Stimulated activated CD4-positive, alpha-beta T cell treated with anti-CD3 and anti-CD28 coated beads, Interleukin-15, amount 100 ng/mL, for 24 hours (primary cell): Measurements from ENCODE around the gene SPRED3.
A peak's percentile ranks its signal among the peaks of the same experiment; 100 is the strongest.
"Not testable (repeated sequence)": the region's sequence is repeated elsewhere in the genome, so short reads cannot be mapped to it uniquely, and the experiment has no call there.

Experiments used
- DNase-seq: peaks from one replicate; pipeline ENCODE4 v3.0.0-alpha.2; 2020

Gene SPRED3

DNA sequence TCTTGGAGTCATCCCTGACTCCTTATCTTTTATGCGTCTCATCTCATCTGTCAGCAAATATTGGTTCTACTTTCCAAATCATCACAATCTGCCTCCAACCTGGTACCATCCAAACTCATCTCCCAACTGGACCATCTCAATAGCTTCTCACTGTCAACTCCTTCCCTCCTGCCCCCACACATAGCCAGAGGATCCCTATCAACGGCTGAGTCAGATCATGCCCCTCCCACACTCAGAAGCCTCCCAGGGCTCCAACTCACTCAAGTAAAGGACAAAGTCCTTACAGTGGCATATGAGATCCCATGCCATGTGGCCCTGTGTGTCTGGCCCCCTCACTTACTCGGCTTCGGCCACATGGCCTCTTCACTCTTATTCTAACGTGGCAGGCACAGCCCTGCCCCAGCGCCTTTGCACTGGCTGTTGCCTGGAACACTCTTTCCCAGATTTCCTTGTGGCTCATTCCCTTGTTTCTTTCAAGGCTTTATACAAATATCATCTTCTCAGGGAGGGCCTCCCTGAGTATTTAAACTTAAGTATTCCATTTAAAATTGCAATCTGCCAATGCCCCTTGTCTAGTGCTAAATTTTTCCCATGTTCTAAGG, 4.3 kb downstream of the SPRED3 start:
- DNase-seq: no peak

DNA sequence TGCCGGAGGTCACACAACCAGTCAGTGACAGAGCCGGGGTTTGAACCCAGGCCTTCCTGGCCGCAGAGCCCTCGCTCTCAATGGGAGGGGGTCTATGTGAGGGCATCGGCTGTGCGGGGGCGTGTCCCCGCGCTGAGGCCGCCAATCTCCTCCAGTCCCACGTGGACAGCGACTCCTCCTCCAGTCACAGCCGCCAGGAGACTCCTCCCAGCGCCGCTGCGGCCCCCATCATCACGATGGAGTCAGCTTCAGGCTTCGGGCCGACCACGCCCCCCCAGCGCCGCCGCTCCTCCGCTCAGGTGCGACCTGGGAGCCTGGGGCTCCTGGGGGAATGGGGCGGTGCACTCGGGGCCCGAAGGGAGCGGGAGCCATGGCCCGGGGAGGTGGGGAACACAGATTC, 6.0 kb downstream of the SPRED3 start:
- DNase-seq: peak; percentile 89

DNA sequence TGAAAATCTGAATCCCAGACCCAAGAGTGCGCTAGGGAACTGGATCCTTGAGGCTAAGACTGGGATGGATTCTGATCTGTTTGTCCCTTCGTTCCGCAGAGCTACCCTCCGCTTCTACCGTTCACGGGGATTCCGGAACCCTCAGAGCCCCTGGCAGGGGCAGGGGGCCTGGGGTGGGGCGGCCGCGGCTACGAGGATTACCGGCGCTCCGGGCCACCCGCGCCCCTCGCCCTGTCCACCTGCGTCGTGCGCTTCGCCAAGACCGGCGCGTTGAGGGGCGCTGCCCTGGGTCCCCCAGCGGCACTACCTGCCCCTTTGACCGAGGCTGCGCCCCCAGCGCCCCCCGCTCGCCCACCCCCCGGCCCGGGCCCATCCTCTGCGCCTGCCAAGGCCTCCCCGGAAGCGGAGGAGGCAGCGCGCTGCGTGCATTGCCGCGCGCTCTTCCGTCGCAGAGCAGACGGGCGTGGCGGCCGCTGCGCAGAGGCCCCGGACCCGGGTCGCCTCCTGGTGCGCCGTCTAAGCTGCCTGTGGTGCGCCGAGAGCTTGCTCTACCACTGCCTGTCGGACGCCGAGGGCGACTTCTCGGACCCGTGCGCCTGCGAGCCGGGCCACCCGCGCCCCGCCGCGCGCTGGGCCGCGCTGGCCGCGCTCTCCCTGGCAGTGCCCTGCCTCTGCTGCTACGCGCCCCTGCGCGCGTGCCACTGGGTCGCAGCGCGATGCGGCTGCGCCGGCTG, 7.1 kb downstream of the SPRED3 start:
- peak; percentile 63 for DNase-seq

DNA sequence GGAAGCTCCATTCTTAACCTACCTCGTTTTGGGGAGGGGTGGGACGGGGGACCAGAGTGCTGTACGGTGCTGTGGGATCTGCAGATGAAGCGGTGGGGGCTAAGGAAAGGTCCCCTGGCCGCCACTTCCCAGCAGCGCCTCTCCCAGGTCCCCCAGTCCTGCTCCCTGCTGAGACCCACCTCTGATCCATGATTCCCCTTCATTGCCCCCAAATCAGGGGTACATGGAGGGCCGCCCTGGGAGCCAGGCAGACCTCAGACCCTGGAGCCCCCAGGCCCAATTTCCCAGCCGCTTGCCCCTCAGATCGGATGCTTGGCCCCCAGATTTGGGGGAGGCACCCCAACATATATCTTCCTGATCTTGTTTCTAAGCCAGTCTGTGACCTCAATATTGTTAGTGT, 10.6 kb downstream of the SPRED3 start:
- DNase-seq: no peak

DNA sequence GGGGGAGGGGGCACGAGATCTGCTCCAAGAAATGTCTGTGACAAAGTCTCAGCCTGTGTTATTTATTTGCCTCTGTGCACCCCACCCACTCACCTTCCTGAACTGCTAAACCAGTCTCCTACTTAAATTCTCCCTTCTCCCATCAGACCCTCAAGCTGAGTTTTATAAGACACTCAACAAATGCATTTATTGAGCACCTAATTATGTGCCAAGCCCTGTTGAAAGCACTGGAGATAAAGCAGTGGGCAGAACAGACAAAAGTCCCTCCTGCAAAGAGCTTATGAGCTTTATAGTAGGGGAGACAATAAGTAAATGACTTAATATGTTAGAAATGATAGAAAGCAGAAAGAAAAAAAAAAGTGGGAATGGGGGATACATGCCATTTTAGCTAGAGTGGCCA, 11.0 kb downstream of the SPRED3 start:
- no peak for DNase-seq

DNA sequence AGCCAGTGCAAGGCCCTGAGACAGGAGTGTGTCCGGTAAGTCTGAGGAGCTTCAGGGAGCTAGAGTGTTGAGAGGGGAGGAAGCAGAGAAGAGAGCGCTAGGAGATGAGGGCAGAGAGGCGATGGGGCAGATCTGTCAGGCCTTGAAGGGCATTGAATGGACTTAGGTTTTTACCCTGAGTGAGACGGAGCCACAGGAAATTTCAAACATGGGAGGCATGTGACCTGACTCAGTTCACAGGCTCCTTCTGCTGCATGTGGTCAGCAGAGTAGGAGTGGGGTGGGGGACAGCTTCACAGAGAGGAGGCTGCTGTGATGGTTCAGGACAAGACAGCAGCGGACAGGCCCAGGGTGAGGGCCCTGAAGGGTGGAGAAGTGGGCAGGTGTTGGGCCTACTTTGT, 11.9 kb downstream of the SPRED3 start:
- DNase-seq: no peak

DNA sequence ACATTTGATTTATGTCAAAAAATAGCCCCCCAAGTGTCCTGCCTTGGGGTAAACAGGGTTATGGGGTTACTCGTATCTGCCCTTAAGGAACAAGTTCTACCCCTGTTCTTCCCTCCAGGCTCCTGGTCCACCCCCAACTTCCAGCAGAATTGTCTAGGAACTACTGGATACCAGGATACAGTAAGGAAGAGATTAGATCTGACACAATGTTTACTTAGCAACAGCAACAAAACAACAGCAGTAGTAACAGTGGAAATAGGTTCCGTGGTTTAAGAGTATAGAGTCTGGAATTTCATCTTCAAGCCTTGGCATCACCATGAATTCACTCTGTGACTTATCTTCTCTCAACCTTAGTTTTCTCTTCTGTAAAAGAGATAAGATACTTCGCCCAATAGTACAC, 12.7 kb downstream of the SPRED3 start:
- DNase-seq: no peak

DNA sequence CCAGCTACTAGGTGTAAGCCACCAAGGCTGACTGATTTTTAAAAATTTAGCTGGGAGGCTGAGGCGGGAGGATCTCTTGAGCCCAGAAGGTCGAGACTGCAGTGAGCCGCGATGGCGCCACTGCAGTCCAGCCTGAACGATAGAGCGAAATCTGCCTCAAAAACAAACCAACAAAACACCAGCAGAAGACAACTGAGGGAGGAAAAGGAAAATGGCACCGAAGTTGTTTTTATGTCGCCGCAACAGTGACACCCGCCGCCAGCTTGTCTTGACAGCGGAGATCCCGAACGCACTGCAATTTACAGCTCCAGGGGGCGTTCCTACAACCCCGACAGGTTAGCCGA, 14.1 kb downstream of the SPRED3 start:
- DNase-seq: no peak

DNA sequence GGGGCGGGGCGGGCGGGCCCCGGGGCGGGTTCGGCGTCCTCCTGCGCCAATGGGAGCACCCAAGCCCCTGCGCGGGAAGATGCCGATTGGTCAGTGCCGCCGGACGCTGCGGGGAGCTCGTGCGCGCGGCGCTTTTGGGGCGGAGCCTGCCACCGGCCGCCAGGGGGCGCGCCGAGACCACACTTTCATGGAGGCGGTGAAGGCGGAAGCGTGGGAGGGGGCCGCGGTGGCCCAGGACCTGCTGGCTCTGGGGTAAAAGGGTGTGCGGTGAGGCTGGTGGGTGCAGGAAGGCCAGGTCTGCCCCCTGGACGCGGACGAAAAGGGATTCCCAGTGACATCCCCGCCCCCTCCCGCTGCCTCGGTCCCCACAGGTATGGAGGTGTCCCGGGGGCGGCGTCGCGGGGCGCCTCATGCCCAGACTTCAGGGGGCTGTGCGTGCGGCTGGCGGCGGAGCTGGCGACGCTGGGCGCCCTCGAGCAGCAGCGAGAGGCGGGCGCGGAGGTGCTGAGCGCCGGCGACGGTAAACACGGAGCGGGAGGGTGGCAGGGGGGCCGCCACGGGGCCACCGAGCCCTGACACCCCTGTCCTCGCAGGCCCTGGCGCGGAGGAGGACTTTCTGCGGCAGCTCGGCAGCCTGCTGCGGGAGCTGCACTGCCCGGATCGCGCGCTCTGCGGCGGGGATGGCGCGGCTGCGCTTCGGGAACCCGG, 14.6 kb downstream of the SPRED3 start, which contains the start of gene FAM98C:
Gene FAM98C, plus strand, starts transcription at position 127 of the 708 bp plus-strand sequence. Its CDS starts 61 bp downstream, at position 188.
- peak; percentile 97 for DNase-seq

DNA sequence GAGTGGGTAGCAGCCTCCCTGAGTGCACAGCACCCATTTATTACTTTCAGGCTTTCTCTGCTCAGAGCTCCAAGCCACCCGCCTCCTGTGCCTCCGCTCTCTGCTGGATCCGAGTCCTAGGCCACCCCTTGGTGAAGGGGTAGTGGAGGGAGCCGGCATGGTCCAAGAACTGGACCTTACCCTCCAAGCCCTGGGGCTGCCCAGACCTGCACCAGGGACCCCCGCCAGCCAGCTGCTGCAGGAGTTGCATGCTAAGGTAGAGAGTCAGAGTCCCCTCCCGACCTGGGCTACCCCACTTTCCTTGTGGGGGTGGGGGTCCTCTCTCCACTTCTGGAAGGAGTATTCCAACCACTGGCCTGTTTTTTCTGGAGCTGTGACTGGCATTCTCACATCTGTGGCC, 16.4 kb downstream of the SPRED3 start:
- no peak for DNase-seq

DNA sequence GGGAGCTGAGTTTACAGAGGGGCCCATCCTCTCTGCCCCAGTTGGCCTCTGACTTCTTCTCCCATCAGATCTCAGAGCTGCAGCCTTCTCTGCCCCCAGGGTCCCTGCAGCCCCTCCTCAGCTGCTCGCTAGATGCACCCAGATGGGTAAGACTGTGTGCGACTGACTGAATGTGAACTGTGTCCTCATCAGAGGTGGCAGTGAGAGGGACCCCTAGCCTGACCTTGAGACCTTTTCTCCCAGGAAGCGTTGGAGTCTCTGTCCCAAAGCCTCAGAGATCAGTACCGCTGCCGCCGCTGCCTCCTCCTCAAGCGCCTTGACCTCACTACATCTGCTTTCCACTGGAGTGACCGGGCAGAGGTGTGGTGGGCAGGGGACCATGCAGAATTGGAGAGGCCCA, 16.8 kb downstream of the SPRED3 start:
- DNase-seq: no peak

DNA sequence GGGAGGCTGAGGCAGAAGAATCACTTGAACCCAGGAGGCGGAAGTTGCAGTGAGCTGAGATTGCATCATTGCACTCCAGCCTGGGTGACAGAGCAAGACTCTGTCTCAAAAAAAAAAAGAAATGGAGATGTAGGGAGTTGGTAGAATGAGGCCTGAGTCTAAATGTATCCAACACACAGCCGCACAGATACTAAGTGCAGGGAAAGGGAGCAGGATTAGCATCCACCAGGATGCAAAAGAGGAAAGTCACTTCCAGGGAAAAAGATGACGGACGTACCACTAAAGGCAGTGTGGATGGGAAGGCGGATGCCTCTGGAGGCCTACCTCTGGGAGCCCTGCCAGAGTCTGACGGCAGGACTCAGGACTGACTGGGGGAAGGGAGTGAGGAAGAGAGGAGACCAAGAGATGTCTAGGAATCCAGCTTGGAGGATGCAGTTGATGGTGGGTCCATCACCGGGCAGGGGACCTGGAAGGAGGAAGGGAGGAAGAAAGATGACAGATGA, 21.2 kb downstream of the SPRED3 start:
- DNase-seq: no peak

DNA sequence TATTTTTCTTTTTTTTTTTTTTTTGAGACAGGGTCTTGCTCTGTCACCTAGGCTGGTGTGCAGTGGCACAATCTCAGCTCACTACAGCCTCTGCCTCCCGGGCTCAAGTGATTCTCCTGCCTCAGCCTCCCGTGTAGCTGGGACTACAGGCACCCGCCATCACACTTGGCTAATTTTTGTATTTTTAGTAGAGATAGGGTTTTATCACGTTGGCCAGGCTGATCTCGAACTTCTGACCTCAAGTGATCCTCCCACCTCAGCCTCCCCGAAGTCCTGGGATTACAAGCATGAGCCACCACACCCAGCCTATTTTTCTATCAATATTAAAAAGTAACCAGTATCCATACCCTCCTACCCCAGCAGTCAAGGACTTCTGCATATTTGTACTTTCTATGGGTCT, 21.9 kb downstream of the SPRED3 start:
- DNase-seq: not testable (repeated sequence)

DNA sequence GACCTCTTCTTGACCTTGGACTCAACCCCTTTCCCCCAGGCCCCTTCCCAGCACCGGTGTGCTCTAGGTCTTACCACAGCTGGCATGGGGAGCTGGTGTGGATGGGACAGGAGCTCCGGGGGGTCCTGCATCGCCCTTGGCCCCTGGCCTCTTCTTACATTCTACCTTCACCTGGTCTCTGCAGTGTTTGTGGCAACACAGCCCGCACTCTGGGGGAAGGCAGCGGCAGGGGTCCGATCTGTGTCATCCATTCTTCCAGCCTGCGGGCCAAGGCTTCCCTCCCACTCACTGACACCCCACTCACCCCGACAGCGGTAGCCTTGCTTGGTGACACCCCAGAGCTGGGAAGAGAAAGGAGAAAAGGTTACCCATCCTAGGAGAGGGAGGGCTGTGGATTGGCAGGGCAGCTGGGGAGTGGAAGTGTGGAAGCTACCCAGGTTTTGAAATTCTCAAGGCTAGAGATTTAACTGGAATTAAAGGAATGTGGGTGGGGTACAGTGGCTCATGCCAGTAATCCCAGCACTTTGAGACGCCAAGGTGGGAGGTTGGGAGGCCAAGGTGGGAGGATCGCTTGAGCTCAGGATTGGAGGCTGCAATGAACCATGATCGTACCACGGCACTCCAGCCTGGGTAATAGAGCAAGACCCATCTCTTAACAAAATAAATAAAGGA, 22.7 kb downstream of the SPRED3 start:
- DNase-seq: no peak

DNA sequence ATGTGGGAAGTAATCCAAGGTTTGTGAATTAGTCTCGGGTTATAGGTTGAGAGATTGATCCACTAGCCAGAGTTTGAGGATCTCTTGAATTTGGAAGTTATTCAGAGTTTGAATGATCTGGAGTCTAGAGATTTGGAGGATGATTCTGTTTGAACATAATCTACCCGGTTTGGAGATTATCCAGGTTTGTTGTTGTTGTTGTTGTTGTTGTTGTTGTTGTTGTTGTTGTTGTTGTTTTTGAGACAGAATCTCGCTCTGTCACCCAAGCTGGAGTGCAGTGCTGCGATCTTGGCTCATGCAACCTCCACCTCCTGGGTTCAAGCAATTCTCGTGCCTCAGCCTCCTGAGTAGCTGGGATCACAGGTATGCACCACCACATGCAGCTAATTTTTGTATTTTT, 23.4 kb downstream of the SPRED3 start:
- DNase-seq: not testable (repeated sequence)

DNA sequence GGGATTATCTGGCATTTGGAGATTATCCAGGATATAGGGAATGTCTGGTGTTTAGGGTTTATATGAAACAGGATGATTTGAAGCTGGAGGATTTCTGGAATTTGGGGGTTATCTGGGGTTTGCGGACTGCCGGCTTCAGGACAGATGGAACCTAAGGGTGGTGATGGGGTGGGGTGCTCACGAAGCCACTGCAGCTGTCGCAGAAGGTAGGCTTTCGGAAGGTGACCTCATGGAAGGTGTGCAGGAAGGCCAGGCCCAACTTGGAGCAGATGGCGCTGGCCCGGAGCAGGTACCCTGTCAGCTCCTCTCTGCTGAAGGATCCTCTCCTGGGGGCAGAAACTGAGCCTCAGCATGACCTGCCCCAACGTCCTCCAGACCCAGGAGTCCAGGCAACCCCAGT, 24.0 kb downstream of the SPRED3 start:
- DNase-seq: no peak

DNA sequence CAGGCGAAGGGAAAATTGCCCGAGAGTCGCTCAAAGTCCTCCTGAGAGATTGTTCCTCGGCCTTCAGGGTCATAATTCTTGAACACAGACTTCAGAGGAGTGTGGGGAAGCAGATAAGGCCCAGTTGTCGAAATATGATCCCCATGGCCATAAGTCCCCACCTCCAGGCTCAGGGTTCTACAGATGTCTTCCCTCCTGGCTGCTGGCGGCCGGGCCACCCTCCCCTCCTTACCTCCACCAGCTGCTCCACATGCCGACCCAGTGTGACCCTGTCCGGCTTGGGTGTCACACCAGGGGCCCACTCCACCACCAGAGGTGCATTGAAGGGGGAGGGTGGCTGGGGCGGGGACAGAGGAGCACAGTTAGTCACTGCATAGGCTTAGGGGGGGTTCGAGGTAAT, 24.5 kb downstream of the SPRED3 start:
- no peak for DNase-seq

DNA sequence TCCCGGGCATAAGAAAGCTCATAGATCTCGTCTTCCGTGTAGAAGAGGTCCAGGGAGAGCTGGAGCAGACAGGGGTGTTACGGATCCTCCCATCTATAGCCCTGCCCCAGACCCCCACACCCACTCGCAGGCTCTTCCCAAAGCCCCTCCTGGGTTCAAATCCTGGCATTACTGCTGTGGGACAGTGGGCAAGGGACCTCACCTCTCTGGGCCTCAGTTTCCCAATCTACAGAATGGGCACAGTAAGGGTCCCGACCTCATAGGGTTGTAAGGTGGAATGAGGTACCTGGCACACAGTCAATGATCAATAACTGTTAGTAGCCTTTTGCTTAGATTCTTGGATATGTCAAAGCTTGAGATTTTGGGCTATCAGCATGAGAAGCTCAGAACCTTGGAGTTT, 24.9 kb downstream of the SPRED3 start:
- DNase-seq: no peak

DNA sequence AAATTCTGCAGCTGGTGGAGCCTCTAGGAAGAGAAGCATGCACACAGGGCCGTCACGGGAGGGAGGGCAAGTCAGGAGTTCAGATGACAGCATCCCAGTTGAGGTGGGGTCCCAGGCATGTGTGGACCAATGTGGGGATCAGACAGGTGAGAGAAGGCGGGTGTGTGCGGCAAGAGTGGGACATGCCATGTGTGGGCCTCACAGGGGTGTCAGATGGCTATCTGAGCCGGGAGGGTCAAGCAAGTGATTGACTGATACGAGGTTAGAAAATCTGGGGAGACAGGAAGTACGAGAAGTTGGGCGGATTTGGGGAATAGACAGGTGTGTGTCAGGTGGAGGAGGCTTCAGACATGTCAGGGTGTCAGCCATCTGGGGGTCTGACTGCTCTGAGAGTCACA, 28.6 kb downstream of the SPRED3 start:
- DNase-seq: no peak

DNA sequence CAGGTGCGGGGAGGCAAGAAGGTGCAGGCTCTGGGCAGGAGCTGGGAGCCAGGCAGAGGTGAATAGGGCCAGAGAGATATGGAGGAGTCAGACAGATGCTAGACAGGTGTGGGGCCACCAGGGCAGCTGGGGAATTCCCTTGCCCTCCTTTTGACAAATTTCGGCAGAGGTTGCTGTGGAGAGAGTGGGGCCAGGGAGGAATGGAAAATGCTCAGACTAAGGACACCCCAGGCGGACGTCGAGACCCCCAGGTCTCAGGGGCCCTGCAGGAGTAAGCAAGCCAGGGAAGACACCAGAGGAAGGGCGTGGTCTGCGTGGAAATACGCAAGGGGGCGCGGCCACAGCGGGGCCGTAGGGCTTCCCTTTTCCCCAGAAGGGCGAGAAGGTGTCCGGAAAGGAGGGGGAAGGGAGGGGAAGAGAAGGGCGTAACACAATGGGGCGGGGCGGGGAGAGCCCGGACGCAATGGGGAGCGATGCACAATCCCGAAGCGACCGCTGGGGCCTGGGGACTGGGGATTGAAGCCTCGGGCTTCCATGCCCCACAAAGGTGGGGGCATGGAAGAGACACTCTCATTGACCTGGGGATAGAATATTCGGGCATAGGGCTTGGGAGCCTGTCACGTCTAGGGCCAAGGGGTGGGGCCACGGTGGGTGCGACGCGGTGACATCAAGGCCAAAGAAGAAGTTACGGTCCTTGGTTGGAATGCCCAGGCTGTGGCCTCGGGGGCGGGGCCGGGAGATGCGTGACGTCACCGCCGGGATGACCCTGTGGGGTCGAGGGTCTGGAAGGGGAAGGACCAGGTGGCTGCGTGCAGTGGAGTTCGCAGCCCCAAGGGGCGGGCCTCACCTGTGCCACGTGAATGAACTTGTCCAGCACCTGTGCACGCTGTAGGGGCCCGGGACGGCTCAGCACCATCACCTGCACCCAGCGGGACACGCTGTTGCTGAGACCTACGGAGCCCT, 29.3 kb downstream of the SPRED3 start:
- DNase-seq: peak; percentile 82

DNA sequence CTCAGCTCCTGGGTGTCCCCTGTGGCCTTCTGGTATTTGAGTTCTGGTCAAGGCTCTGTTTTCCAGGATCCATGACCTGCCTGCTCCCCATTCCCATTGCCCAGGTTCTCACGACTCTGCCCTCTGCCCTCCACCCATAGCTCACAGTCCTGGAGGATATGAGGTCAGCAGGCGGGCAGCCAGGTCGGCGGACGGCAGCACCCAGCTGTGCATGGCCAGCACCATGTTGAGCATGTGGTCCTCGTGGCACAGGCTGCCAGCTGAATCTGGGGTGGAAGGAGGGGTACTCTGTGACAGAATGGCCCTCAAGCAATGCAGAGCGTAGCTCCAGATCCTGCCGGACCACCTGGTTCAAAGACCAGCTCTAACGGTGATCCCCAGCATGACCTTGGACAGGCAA, 32.4 kb downstream of the SPRED3 start:
- DNase-seq: no peak

DNA sequence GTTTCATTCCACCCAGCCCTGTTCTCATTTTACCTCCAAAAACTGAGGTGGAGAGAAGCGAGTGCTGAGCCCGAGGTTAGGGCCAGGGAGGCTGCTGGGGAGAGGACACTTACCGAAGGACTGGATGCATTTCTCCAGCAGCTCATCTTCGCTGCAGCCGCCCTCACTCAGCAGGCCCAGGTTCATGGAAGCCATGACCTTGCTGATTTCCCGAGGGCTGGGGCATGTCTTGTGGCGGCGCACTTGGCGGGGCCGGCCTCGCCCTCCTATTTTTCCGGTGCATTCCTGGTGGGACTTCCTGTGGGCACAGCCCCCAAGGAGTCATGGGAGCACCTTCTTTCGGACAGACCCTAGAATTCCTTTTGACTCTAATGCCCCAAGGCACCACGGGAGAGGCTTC, 33.4 kb downstream of the SPRED3 start:
- no peak for DNase-seq
